Dermis microvascular lymphatic vessel endothelial cell (primary cell): ENCODE results near the gene TNFAIP1. TPM values are rescaled to one million over a fixed set of nuclear protein-coding genes. Genes with fewer than 3 reads are reported as not detected.

Experiments
- DNase-seq, 2 donors: peaks; one replicate each; pipeline versions ENCODE4 v3.0.0 to v3.0.0-alpha.2; 2010; ENCODE audit warnings: low read depth in 2 of 2
- total RNA-seq: library from RNA; depleted of rRNA; stranded (reverse); fragments of >200 nt; gene quantifications from 2 replicates; pipeline ENCODE4 v1.2.1, GENCODE V29; 2014

TNFAIP1 gene
- total RNA-seq, 1 donor from 2014 or later = 71.4 TPM

GRCh38 chr17:28345419-28346198 lies 10.0 kb downstream of the TNFAIP1 start:
- peak in 1 of 2 donors; percentile 36 for DNase-seq

GRCh38 chr17:28346199-28346580 lies 10.6 kb downstream of the TNFAIP1 start:
- no peak for DNase-seq

- peak; percentile 81 to 85 for DNase-seq
Observed at GRCh38 chr17:28346746-28347246, 11.2 kb downstream of the TNFAIP1 start.

GRCh38 chr17:28347261-28347891 lies 11.8 kb downstream of the TNFAIP1 start:
- no peak for DNase-seq

- DNase-seq = no peak
Observed at GRCh38 chr17:28348979-28349378, 13.4 kb downstream of the TNFAIP1 start.

- DNase-seq = no peak
Observed at GRCh38 chr17:28350271-28350670, 14.7 kb downstream of the TNFAIP1 start.

GRCh38 chr17:28357061-28357900 lies 21.7 kb downstream of the TNFAIP1 start, which contains the start of gene POLDIP2:
POLDIP2 (minus strand) TSS chr17:28357527; CDS start chr17:28357448, 79 bp downstream.
- peak; percentile 84 to 96 for DNase-seq

GRCh38 chr17:28357901-28358197 lies 22.3 kb downstream of the TNFAIP1 start:
- no peak for DNase-seq

- no peak for DNase-seq
Observed at GRCh38 chr17:28363186-28363585, 27.6 kb downstream of the TNFAIP1 start.

GRCh38 chr17:28363776-28364650 lies 28.5 kb downstream of the TNFAIP1 start:
- no peak for DNase-seq

- DNase-seq = no peak
Observed at GRCh38 chr17:28364665-28365363, 29.3 kb downstream of the TNFAIP1 start, which contains the start of gene SEBOX. SEBOX (minus strand) TSS chr17:28365199; CDS start chr17:28365151, 48 bp downstream.

- DNase-seq = no peak
Observed at GRCh38 chr17:28365487-28365886, 29.9 kb downstream of the TNFAIP1 start.

GRCh38 chr17:28366605-28367004 lies 31.0 kb downstream of the TNFAIP1 start:
- DNase-seq = no peak

- DNase-seq = no peak
Observed at GRCh38 chr17:28367641-28368305, 32.2 kb downstream of the TNFAIP1 start.

GRCh38 chr17:28368306-28368831 lies 32.8 kb downstream of the TNFAIP1 start:
- DNase-seq = no peak

- DNase-seq = no peak
Observed at GRCh38 chr17:28368915-28369683, 33.5 kb downstream of the TNFAIP1 start.

- no peak for DNase-seq
Observed at GRCh38 chr17:28369684-28370034, 34.1 kb downstream of the TNFAIP1 start.

GRCh38 chr17:28370035-28370743 lies 34.6 kb downstream of the TNFAIP1 start, which contains the start of gene VTN:
VTN (minus strand) TSS chr17:28370307; CDS start chr17:28370203, 104 bp downstream.
- no peak for DNase-seq
